HEK293T (cell line): ENCODE data around the gene AP3B2.
"Not testable (repeated sequence)": the region's sequence is repeated elsewhere in the genome, so short reads cannot be mapped to it uniquely, and the experiment has no call there.

Experiments
- CTCF ChIA-PET: fragments of 350-600 bp; formaldehyde crosslinking; extraction: SDS; loops from one replicate; lab custom pipeline; 2021; ENCODE audit warnings: antibody characterized with exemption, inconsistent platforms; lab: Yijun Ruan, JAX
- POLR2A ChIA-PET: fragments of 350-600 bp; formaldehyde crosslinking; extraction: SDS; loops from one replicate; lab custom pipeline; 2020; ENCODE audit warnings: antibody characterized with exemption, inconsistent platforms; lab: Yijun Ruan, JAX
- DNase-seq: peaks from one replicate; pipeline ENCODE4 v3.0.0; 2012; ENCODE audit warnings: mixed read lengths; ENCODE audit errors: extremely low spot score
- ARNT ChIP-seq: fragments of 450-650 bp; IDR thresholded peaks from 2 replicates; pipeline ENCODE4 v1.6.1; 2017; ENCODE audit warnings: mild to moderate bottlenecking
- BHLHE40 ChIP-seq: fragments of 450-650 bp; IDR thresholded peaks from 2 replicates; pipeline ENCODE4 v1.6.1; 2016; ENCODE audit warnings: mild to moderate bottlenecking, moderate library complexity, borderline replicate concordance
- CTBP1 ChIP-seq: fragments of 450-650 bp; IDR thresholded peaks from 2 replicates; pipeline ENCODE4 v1.6.1; 2016; ENCODE audit warnings: borderline replicate concordance
- ELF4 ChIP-seq: fragments of 450-650 bp; IDR thresholded peaks from 2 replicates; pipeline ENCODE4 v1.6.1; 2017; ENCODE audit warnings: antibody characterized with exemption
- FOXA1 ChIP-seq: fragments of 450-650 bp; IDR thresholded peaks from 2 replicates; pipeline ENCODE4 v1.6.1; 2016; ENCODE audit warnings: mild to moderate bottlenecking
- FOXK2 ChIP-seq: fragments of 450-650 bp; IDR thresholded peaks from 2 replicates; pipeline ENCODE4 v1.6.1; 2016; ENCODE audit warnings: mild to moderate bottlenecking
- FOXM1 ChIP-seq: fragments of 450-650 bp; IDR thresholded peaks from 2 replicates; pipeline ENCODE4 v1.6.1; 2017; ENCODE audit warnings: mild to moderate bottlenecking, borderline replicate concordance
- HDGF ChIP-seq: fragments of 450-650 bp; IDR thresholded peaks from 2 replicates; pipeline ENCODE4 v1.6.1; 2017; ENCODE audit warnings: antibody characterized with exemption, borderline replicate concordance
- L3MBTL2 ChIP-seq: fragments of 450-650 bp; conservative IDR thresholded peaks from 2 replicates; pipeline ENCODE4 v1.6.1; 2016; ENCODE audit warnings: mild to moderate bottlenecking
- LEF1 ChIP-seq: fragments of 450-650 bp; IDR thresholded peaks from 2 replicates; pipeline ENCODE4 v1.6.1; 2017; ENCODE audit warnings: mild to moderate bottlenecking, borderline replicate concordance
- NFRKB ChIP-seq: fragments of 450-650 bp; IDR thresholded peaks from 2 replicates; pipeline ENCODE4 v1.6.1; 2016; ENCODE audit warnings: mild to moderate bottlenecking, moderate library complexity
- PKNOX1 ChIP-seq: fragments of 450-650 bp; IDR thresholded peaks from 2 replicates; pipeline ENCODE4 v1.6.1; 2016
- SP1 ChIP-seq: fragments of 450-650 bp; IDR thresholded peaks from 2 replicates; pipeline ENCODE4 v1.6.1; 2017
- SUZ12 ChIP-seq: fragments of 450-650 bp; IDR thresholded peaks from 2 replicates; pipeline ENCODE4 v1.6.1; 2016; ENCODE audit warnings: mild to moderate bottlenecking
- TARDBP ChIP-seq: fragments of 450-650 bp; IDR thresholded peaks from 2 replicates; pipeline ENCODE4 v1.6.1; 2016
- ZNF384 ChIP-seq: fragments of 450-650 bp; IDR thresholded peaks from 2 replicates; pipeline ENCODE4 v1.6.1; 2016

AP3B2 gene

GRCh38 chr15:82648257-82649103, 61.2 kb downstream of the AP3B2 start:
- no peak for TF ChIP-seq LEF1
- no peak for TF ChIP-seq FOXK2
- no peak for TF ChIP-seq FOXA1
- no peak for TF ChIP-seq SP1
- no peak for TF ChIP-seq HDGF
- TF ChIP-seq L3MBTL2 = no peak
- no peak for TF ChIP-seq ELF4
- no peak for TF ChIP-seq FOXM1
- TF ChIP-seq ARNT = no peak
- no peak for TF ChIP-seq CTBP1
- no peak for TF ChIP-seq TARDBP
- TF ChIP-seq BHLHE40 = no peak
- TF ChIP-seq ZNF384 = no peak
- no peak for TF ChIP-seq PKNOX1
- TF ChIP-seq SUZ12 = no peak
- TF ChIP-seq NFRKB = no peak
- no peak for DNase-seq
- CTCF ChIA-PET = no interaction called here
- POLR2A ChIA-PET = interaction anchor here (0.8 to 1.6 kb wide), 3 partner anchors 102 to 108 kb away, joined by 4 to 8 read pairs (median 7); partner anchors contain the start of gene RPS17

- peak; percentile 66 for DNase-seq
- POLR2A ChIA-PET = interaction anchor here (1.5 to 1.6 kb wide), 2 partner anchors 102 to 107 kb away, joined by 7 to 8 read pairs; partner anchors contain the start of gene RPS17
- TF ChIP-seq ARNT (no peak), CTBP1 (no peak), FOXM1 (no peak)
- CTCF ChIA-PET = no interaction called here
These were observed 61.8 kb downstream of the AP3B2 start for GRCh38 chr15:82647835-82648256.

DNA sequence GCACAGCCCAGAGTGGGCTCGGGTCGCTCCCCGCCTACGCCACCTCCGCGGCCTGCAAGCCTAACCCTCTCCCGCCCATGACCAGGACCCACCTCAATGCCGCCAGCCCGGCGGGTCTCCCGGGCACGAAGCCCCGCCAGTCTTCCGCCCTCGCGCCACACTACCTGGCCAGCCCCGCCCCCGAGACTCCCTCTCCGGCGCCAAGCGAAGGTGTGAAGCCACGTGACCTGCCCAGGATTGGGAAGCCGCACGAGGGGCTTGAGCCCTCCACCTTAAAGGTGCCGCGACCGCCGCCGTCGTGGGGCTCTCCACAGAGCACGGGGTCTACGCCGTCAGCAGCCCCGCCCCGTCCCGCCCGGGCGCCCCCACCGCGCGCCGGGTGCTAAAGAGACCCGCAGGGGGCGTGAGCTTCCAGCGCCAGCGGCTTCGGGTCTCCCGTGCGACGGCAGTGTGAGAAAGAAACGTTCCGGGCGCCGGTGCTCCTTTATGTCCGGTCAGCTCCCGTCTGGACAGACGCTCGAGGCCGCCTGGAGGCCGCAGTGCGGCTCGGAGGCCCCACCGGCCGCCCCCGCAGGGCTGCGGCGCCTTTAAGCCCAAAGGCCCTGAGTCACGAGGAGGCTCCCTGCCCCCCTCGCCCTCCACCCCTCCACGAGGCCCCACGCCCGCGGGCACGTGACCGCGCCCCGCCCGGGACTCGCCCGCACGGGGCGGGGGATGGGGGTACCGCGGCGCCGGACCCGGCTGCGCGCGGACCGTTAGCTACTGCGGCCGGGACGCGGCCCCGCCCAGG, 62.4 kb downstream of the AP3B2 start, which contains the start of gene CPEB1:
Gene CPEB1, minus strand, starts transcription at position 319 of the 790 bp plus-strand sequence. CDS start 18,904 bp downstream, outside the sequence.
- POLR2A ChIA-PET = interaction anchor here (1.5 to 1.6 kb wide), 2 partner anchors 103 to 106 kb away, joined by 7 to 8 read pairs; partner anchors contain the start of gene RPS17
- DNase-seq = peak; percentile 69
- TF ChIP-seq FOXK2 (no peak), L3MBTL2 (peak; percentile 99), BHLHE40 (no peak), ZNF384 (no peak), LEF1 (0 out of 2 replicates have a peak, but pooled peaks have one; percentile 18), SP1 (no peak), FOXM1 (0 out of 2 replicates have a peak, but pooled peaks have one; percentile 37), ELF4 (no peak)
- CTCF ChIA-PET = no interaction called here

GRCh38 chr15:82646250-82647044, 63.2 kb downstream of the AP3B2 start:
- DNase-seq = no peak
- POLR2A ChIA-PET = interaction anchor here (1.5 to 1.6 kb wide), 2 partner anchors 104 to 106 kb away, joined by 7 to 8 read pairs; partner anchors contain the start of gene RPS17
- CTCF ChIA-PET = no interaction called here

GRCh38 chr15:82644967-82645852, 64.5 kb downstream of the AP3B2 start:
- ChIA-PET CTCF (interaction anchor here (0.6 kb wide), 1 partner anchor 9 kb away, joined by 3 read pairs; no protein-coding TSS in a partner anchor), POLR2A (interaction anchor here (1.6 kb wide), 1 partner anchor 105 kb away, joined by 5 read pairs; no protein-coding TSS in a partner anchor)

More at GRCh38 chr15:82646250-82647044, 63.2 kb downstream of the AP3B2 start:
- TF ChIP-seq FOXA1 (no peak), ZNF384 (no peak), L3MBTL2 (no peak), CTBP1 (no peak)

GRCh38 chr15:82643992-82644391, 65.7 kb downstream of the AP3B2 start:
- peak; percentile 30 for DNase-seq
- ChIA-PET CTCF (no interaction called here), POLR2A (interaction anchor here (1.6 to 1.7 kb wide), 2 partner anchors 104 to 106 kb away, joined by 5 to 6 read pairs; partner anchors contain the start of gene RPS17)
- TF ChIP-seq SUZ12 = no peak
- TF ChIP-seq BHLHE40 = no peak
- no peak for TF ChIP-seq ZNF384
- no peak for TF ChIP-seq TARDBP
- TF ChIP-seq SP1 = no peak
- no peak for TF ChIP-seq CTBP1
- TF ChIP-seq LEF1 = no peak
- no peak for TF ChIP-seq HDGF
- no peak for TF ChIP-seq PKNOX1
- TF ChIP-seq FOXM1 = no peak
- no peak for TF ChIP-seq ELF4
- TF ChIP-seq ARNT = no peak

More at GRCh38 chr15:82644967-82645852, 64.5 kb downstream of the AP3B2 start:
- not testable (repeated sequence) for DNase-seq
